ENCODE measurements around the gene ACP4. TPM values are rescaled to one million over a fixed set of nuclear protein-coding genes. Genes with fewer than 3 reads are reported as not detected.

Gene ACP4
- total and polyA plus RNA-seq, 8 donors: 0.12 to 0.42 (median 0.16) TPM; not detected in 4

GRCh38 chr19:50814883-50815282 is 24.7 kb downstream of the ACP4 start:
- Histone ChIP-seq H3K36me3 (no peaks in the 10 kb centered on the region), H3K4me3 (no peak overlapping the region), H3K9me3 (peaks cover 0 to 3% of the 10 kb centered on the region in 2 donors), H3K27me3 (peaks cover 16 to 76% of the 10 kb centered on the region in 2 donors), H3K27ac (no peak overlapping the region), H3K4me1 (peaks cover 0 to 4% of the 10 kb centered on the region in 2 donors)
- intact Hi-C loops (cut with DNase I): no loop called here
- TF ChIP-seq CTCF (IDR thresholded peaks at IDR 0.05): no peak
- ATAC-seq (no peak), DNase-seq (no peak)

GRCh38 chr19:50815439-50815838 is 25.2 kb downstream of the ACP4 start:
- H3K27ac ChIP-seq: no peak overlapping the region
- peaks cover 0 to 3% of the 10 kb centered on the region in 2 donors for H3K9me3 ChIP-seq
- ATAC-seq (no peak), DNase-seq (no peak)
- H3K36me3 ChIP-seq: no peaks in the 10 kb centered on the region
- peaks cover 16 to 81% of the 10 kb centered on the region in 2 donors for H3K27me3 ChIP-seq
- no peak overlapping the region for H3K4me3 ChIP-seq
- peaks cover 0 to 4% of the 10 kb centered on the region in 2 donors for H3K4me1 ChIP-seq
- TF ChIP-seq CTCF (IDR thresholded peaks at IDR 0.05): no peak
- intact Hi-C loops (cut with DNase I): no loop called here

GRCh38 chr19:50817941-50818858 is 28.0 kb downstream of the ACP4 start:
- no peak overlapping the region for H3K27ac ChIP-seq
- H3K4me3 ChIP-seq: peak overlapping the region; percentile 7 to 21
- peaks cover 16 to 98% of the 10 kb centered on the region in 2 donors for H3K27me3 ChIP-seq
- no peak for TF ChIP-seq CTCF (IDR thresholded peaks at IDR 0.05)
- ATAC-seq (peak; percentile 71), DNase-seq (peak in 1 of 4 donors; percentile 83)
- intact Hi-C loops (cut with DNase I): no loop called here
- H3K9me3 ChIP-seq: peaks cover 0 to 3% of the 10 kb centered on the region in 2 donors
- H3K4me1 ChIP-seq: peaks cover 0 to 4% of the 10 kb centered on the region in 2 donors
- H3K36me3 ChIP-seq: no peaks in the 10 kb centered on the region

GRCh38 chr19:50818859-50819472 is 28.8 kb downstream of the ACP4 start:
- H3K27ac ChIP-seq: no peak overlapping the region
- H3K4me1 ChIP-seq: peaks cover 0 to 4% of the 10 kb centered on the region in 2 donors
- ATAC-seq (no peak), DNase-seq (no peak)
- intact Hi-C loops (cut with DNase I): no loop called here
- H3K27me3 ChIP-seq: peaks cover 16 to 98% of the 10 kb centered on the region in 2 donors
- peaks cover 0 to 3% of the 10 kb centered on the region in 2 donors for H3K9me3 ChIP-seq
- H3K36me3 ChIP-seq: no peaks in the 10 kb centered on the region
- H3K4me3 ChIP-seq: no peak overlapping the region
- no peak for TF ChIP-seq CTCF (IDR thresholded peaks at IDR 0.05)

GRCh38 chr19:50819636-50820035 is 29.4 kb downstream of the ACP4 start:
- DNase-seq (no peak), ATAC-seq (no peak)
- intact Hi-C loops (cut with DNase I): no loop called here
- peaks cover 16 to 98% of the 10 kb centered on the region in 2 donors for H3K27me3 ChIP-seq
- peaks cover 0 to 3% of the 10 kb centered on the region in 2 donors for H3K9me3 ChIP-seq
- no peak overlapping the region for H3K27ac ChIP-seq
- no peaks in the 10 kb centered on the region for H3K36me3 ChIP-seq
- no peak for TF ChIP-seq CTCF (IDR thresholded peaks at IDR 0.05)
- H3K4me1 ChIP-seq: peaks cover 0 to 4% of the 10 kb centered on the region in 2 donors
- H3K4me3 ChIP-seq: no peak overlapping the region
